Cardiac fibroblast (primary cell): ENCODE data around the gene EVC.

Experiments
- DNase-seq, 2 donors: peaks; one replicate each; pipeline versions ENCODE4 v3.0.0 to v3.0.0-alpha.2; 2010; ENCODE audit warnings: low read depth in 2 of 2
- H3K4me3 ChIP-seq, 2 donors: replicated peaks in 1 of 2; 1 replicate in 1 of 2; 2 replicates in 1 of 2; pipeline ENCODE4 v1.5.1; 2011; ENCODE audit warnings: low read depth in 2 of 2, low read length in 2 of 2, mild to moderate bottlenecking in 2 of 2, moderate library complexity in 1 of 2
- CTCF ChIP-seq: IDR thresholded peaks from one replicate; pipeline ENCODE4 v1.5.1; 2011; ENCODE audit warnings: low read depth, mild to moderate bottlenecking, low read length, inconsistent platforms

Gene EVC

GRCh38 chr4:5797866-5798265 lies 86.9 kb downstream of the EVC start:
- no peak for DNase-seq
- no peak for TF ChIP-seq CTCF
- H3K4me3 ChIP-seq = no peak overlapping the region

GRCh38 chr4:5798462-5798861 lies 87.5 kb downstream of the EVC start:
- no peak for TF ChIP-seq CTCF
- no peak overlapping the region for H3K4me3 ChIP-seq
- DNase-seq = peak; percentile 52 to 56

GRCh38 chr4:5798946-5799345 lies 87.9 kb downstream of the EVC start:
- no peak for DNase-seq
- H3K4me3 ChIP-seq = no peak overlapping the region
- no peak for TF ChIP-seq CTCF

GRCh38 chr4:5799406-5799805 lies 88.4 kb downstream of the EVC start:
- TF ChIP-seq CTCF = no peak
- H3K4me3 ChIP-seq = no peak overlapping the region
- no peak for DNase-seq

GRCh38 chr4:5800496-5800895 lies 89.5 kb downstream of the EVC start:
- no peak overlapping the region for H3K4me3 ChIP-seq
- no peak for TF ChIP-seq CTCF
- DNase-seq = no peak

- TF ChIP-seq CTCF = no peak
- no peak for DNase-seq
- H3K4me3 ChIP-seq = no peak overlapping the region
Observed at GRCh38 chr4:5801696-5802095, 90.7 kb downstream of the EVC start.

- DNase-seq = no peak
- no peak overlapping the region for H3K4me3 ChIP-seq
Observed at GRCh38 chr4:5802565-5802964, 91.6 kb downstream of the EVC start.

More at GRCh38 chr4:5802565-5802964, 91.6 kb downstream of the EVC start:
- no peak for TF ChIP-seq CTCF
